ENCODE data around the gene SSC5D.
A peak's percentile ranks its signal among the peaks of the same experiment; 100 is the strongest.

Gene SSC5D

DNA sequence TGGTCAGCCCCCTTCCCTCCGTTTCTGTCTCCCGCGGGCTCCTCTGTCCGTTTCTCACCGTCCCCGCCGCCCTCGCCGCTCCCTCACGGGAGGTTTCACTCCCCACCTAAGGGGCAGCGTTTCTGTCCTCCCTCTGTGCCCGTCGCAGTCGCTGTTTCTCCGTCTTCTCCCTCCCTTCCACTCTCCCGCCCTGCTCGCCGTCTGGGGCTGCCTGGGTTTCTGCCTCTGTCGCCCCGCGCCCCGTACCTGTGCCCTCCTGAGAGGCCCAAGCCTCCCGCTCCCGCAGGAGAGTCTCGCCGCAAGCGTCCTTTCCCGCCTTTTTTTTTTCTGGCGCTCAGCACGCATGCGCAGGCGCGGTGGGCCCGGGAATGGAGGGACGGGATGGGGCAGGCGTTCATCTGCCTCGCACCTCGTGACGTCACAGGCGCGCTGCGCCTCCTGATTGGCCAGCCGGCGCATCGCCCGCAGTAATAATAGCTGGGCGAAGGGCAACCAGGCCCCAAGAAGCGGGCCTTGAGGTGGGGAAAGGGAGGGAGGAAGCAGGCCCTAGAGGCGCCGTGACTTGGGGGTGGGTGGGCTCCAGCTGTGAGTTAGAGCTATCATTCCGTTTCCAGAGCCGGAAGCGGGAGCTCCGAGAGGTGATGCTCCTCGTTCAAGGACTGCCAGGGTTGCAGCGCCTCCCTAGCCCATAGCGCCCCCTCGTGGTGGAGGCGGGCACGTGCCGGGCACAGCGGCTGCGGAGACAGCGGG, 15.4 kb downstream of the SSC5D start:
- no peaks in the 10 kb centered on the region for H3K9me3 ChIP-seq (ENCODE audit: low read length)
- H3K4me1 ChIP-seq (ENCODE audit: insufficient read depth, low read length): no peaks in the 10 kb centered on the region
- H3K27me3 ChIP-seq (ENCODE audit: insufficient read depth, low read length): no peaks in the 10 kb centered on the region
- H3K36me3 ChIP-seq (ENCODE audit: insufficient read depth, low read length): no peaks in the 10 kb centered on the region
- H2AFZ ChIP-seq (ENCODE audit: low read depth, low read length): peak overlapping the region; percentile 63
- H3K4me3 ChIP-seq (ENCODE audit: low read length): peak overlapping the region; percentile 46

- Histone ChIP-seq H3K4me1 (ENCODE audit: insufficient read depth, low read length) (no peaks in the 10 kb centered on the region), H3K9me3 (ENCODE audit: low read length) (no peaks in the 10 kb centered on the region), H2AFZ (ENCODE audit: low read depth, low read length) (peak overlapping the region; percentile 63), H3K4me3 (ENCODE audit: low read length) (peak overlapping the region; percentile 46), H3K27me3 (ENCODE audit: insufficient read depth, low read length) (no peaks in the 10 kb centered on the region), H3K36me3 (ENCODE audit: insufficient read depth, low read length) (no peaks in the 10 kb centered on the region)
Measured at GRCh38 chr19:55504252-55504603, 16.0 kb downstream of the SSC5D start.

DNA sequence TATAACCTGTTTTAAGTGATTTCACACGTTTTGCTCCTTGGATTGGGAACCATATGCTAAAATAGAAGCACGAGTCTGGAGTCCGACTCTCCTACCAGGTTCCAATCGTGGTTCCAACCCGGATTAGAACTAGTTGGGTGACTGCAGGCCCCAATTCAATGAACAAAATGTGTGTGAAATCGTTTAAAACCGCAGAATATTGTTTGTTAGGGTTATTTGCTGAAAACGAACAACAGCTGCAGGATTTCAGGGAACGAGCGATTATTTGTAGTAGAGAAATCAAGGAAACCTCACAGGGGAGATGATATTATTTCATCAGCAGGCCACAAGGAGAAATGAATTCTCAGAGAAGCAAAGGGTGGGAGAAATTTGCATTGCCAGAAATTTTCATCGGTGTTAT, 16.7 kb downstream of the SSC5D start:
- Histone ChIP-seq H3K9me3 (ENCODE audit: low read length) (no peaks in the 10 kb centered on the region), H3K4me3 (ENCODE audit: low read length) (no peak overlapping the region), H2AFZ (ENCODE audit: low read depth, low read length) (no peak overlapping the region), H3K27me3 (ENCODE audit: insufficient read depth, low read length) (no peaks in the 10 kb centered on the region), H3K36me3 (ENCODE audit: insufficient read depth, low read length) (no peaks in the 10 kb centered on the region), H3K4me1 (ENCODE audit: insufficient read depth, low read length) (no peaks in the 10 kb centered on the region)

- Histone ChIP-seq H3K9me3 (ENCODE audit: low read length) (no peaks in the 10 kb centered on the region), H3K4me1 (ENCODE audit: insufficient read depth, low read length) (no peaks in the 10 kb centered on the region), H3K4me3 (ENCODE audit: low read length) (no peak overlapping the region), H3K36me3 (ENCODE audit: insufficient read depth, low read length) (no peaks in the 10 kb centered on the region), H3K27me3 (ENCODE audit: insufficient read depth, low read length) (no peaks in the 10 kb centered on the region), H2AFZ (ENCODE audit: low read depth, low read length) (no peak overlapping the region)
Measured at GRCh38 chr19:55508120-55508519, 19.9 kb downstream of the SSC5D start.

- Histone ChIP-seq H3K4me3 (ENCODE audit: low read length) (no peak overlapping the region), H3K9me3 (ENCODE audit: low read length) (no peaks in the 10 kb centered on the region)
Measured at GRCh38 chr19:55516878-55517620, 28.8 kb downstream of the SSC5D start.

DNA sequence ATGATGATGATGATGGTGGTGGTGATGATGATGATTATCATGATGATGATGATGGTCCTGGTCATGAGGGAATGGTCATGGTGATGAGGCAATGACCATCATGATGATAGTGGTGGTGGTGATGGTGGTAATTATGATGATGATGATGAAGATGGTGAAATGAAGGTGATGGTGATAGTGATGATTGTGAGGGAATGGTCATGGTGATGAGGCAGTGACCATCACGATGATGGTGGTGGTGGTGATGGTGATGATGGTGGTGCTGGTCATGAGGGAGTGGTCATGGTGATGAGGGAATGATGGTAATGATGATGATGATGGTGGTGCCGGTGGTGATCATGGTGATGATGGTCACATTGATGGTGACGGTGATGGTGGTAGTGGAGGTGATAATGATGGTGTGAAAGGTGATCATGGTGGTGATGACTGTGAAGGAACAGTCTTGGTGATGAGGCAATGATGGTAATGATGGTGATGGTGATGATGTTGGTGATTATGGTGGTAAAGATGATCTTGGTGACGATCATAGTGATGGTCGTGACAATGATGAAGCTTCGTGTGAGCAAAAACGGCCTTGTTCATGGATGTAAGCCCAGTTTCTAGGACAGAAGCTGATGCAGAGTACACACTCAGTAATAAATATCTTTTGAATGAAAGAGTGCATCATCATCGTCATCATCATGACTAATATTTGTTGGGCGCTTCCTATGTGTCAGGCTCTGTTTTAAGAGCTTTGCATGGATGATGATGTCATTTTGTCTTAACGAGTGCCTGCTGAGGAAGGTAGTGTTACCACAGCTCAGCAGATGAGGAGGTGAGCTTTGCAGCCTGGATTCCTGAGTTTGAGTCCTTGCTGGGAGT, 31.4 kb downstream of the SSC5D start:
- Histone ChIP-seq H3K9me3 (ENCODE audit: low read length) (no peaks in the 10 kb centered on the region), H3K27me3 (ENCODE audit: insufficient read depth, low read length) (no peaks in the 10 kb centered on the region), H3K4me3 (ENCODE audit: low read length) (no peak overlapping the region), H3K4me1 (ENCODE audit: insufficient read depth, low read length) (no peaks in the 10 kb centered on the region), H3K36me3 (ENCODE audit: insufficient read depth, low read length) (no peaks in the 10 kb centered on the region), H2AFZ (ENCODE audit: low read depth, low read length) (no peak overlapping the region)

More at GRCh38 chr19:55516878-55517620, 28.8 kb downstream of the SSC5D start:
- H2AFZ ChIP-seq (ENCODE audit: low read depth, low read length): peak overlapping the region; percentile 31
- no peaks in the 10 kb centered on the region for H3K36me3 ChIP-seq (ENCODE audit: insufficient read depth, low read length)
- H3K27me3 ChIP-seq (ENCODE audit: insufficient read depth, low read length): no peaks in the 10 kb centered on the region
- no peaks in the 10 kb centered on the region for H3K4me1 ChIP-seq (ENCODE audit: insufficient read depth, low read length)

- no peaks in the 10 kb centered on the region for H3K9me3 ChIP-seq (ENCODE audit: low read length)
- H3K36me3 ChIP-seq (ENCODE audit: insufficient read depth, low read length): no peaks in the 10 kb centered on the region
- no peak overlapping the region for H3K4me3 ChIP-seq (ENCODE audit: low read length)
- H3K27me3 ChIP-seq (ENCODE audit: insufficient read depth, low read length): no peaks in the 10 kb centered on the region
- no peak overlapping the region for H2AFZ ChIP-seq (ENCODE audit: low read depth, low read length)
- H3K4me1 ChIP-seq (ENCODE audit: insufficient read depth, low read length): no peaks in the 10 kb centered on the region
Measured at GRCh38 chr19:55520691-55521292, 32.6 kb downstream of the SSC5D start.

- H2AFZ ChIP-seq (ENCODE audit: low read depth, low read length): no peak overlapping the region
- peaks cover 4% of the 10 kb centered on the region for H3K4me1 ChIP-seq (ENCODE audit: insufficient read depth, low read length)
- no peak overlapping the region for H3K4me3 ChIP-seq (ENCODE audit: low read length)
- no peaks in the 10 kb centered on the region for H3K27me3 ChIP-seq (ENCODE audit: insufficient read depth, low read length)
- no peaks in the 10 kb centered on the region for H3K36me3 ChIP-seq (ENCODE audit: insufficient read depth, low read length)
- H3K9me3 ChIP-seq (ENCODE audit: low read length): no peaks in the 10 kb centered on the region
Measured at GRCh38 chr19:55525289-55526101, 37.3 kb downstream of the SSC5D start.

GRCh38 chr19:55526216-55527196, 38.3 kb downstream of the SSC5D start:
- Histone ChIP-seq H3K36me3 (ENCODE audit: insufficient read depth, low read length) (no peaks in the 10 kb centered on the region), H3K27me3 (ENCODE audit: insufficient read depth, low read length) (no peaks in the 10 kb centered on the region), H2AFZ (ENCODE audit: low read depth, low read length) (no peak overlapping the region), H3K4me3 (ENCODE audit: low read length) (no peak overlapping the region), H3K4me1 (ENCODE audit: insufficient read depth, low read length) (peaks cover 4% of the 10 kb centered on the region), H3K9me3 (ENCODE audit: low read length) (no peaks in the 10 kb centered on the region)

- Histone ChIP-seq H3K9me3 (ENCODE audit: low read length) (no peaks in the 10 kb centered on the region), H3K4me1 (ENCODE audit: insufficient read depth, low read length) (peaks cover 4% of the 10 kb centered on the region), H3K4me3 (ENCODE audit: low read length) (no peak overlapping the region), H3K27me3 (ENCODE audit: insufficient read depth, low read length) (no peaks in the 10 kb centered on the region), H3K36me3 (ENCODE audit: insufficient read depth, low read length) (no peaks in the 10 kb centered on the region), H2AFZ (ENCODE audit: low read depth, low read length) (no peak overlapping the region)
Measured at GRCh38 chr19:55527197-55528029, 39.2 kb downstream of the SSC5D start.
